HG02798 (cell line): Measurements from ENCODE around the gene TYROBP.
"Not testable (repeated sequence)": the region's sequence is repeated elsewhere in the genome, so short reads cannot be mapped to it uniquely, and the experiment has no call there.

ENCODE experiments used
- ATAC-seq: cut with Tn5 transposase; IDR thresholded peaks from one replicate; pipeline ENCODE4 v1.9.1; 2021; ENCODE audit warnings: mild to moderate bottlenecking; ENCODE audit not compliant: unreplicated experiment, poor library complexity

TYROBP gene

DNA sequence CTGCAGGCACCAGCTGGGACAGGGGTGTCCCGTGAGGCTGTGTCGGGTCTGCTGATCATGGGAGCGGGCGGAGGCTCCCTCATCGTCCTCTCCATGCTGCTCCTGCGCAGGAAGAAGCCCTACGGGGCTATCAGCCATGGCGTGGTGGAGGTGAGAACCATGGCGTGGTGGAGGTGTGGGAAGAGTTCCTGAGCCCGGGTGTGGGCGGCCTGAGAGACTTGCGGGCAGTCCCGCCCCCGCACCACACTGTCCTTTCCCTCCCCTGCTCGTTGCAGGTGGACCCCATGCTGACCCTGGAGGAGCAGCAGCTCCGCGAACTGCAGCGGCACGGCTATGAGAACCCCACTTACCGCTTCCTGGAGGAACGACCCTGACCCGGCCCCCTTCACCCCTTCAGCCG lies 29.0 kb downstream of the TYROBP start:
- ATAC-seq = no peak

DNA sequence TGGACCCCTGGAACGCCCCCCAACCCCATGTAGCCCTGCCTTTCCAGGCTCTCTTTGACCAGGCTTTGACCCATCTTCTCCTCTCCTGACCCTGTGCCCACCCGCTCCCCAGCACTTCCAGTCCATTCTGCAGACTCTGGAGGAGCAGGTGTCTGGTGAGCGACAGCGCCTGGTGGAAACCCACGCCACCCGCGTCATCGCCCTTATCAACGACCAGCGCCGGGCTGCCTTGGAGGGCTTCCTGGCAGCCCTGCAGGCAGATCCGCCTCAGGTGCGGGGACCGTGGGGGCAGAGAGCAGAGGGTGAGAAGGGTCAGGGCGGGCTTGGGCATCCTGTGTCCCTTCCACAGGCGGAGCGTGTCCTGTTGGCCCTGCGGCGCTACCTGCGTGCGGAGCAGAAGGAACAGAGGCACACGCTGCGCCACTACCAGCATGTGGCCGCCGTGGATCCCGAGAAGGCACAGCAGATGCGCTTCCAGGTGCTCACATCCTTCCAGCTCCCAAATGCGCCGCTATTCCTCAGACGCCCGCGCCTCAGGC lies 33.6 kb downstream of the TYROBP start:
- ATAC-seq = no peak

DNA sequence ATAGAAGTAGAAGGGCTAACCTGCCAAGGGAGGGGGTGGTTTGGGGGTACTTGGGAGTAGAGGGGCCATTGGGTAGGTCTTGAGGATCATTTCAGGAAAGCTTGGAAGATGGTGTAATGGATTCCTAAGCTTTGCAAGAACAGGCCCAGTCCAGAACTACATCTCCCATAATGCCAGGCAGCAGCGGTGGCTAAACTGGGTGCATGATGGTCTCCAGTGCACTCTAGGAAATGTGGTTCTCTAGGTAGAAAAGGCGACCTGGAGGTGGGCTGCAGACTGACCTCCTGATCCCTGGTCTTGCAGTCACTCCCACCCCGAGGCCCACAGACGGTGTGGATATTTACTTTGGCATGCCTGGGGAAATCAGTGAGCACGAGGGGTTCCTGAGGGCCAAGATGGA lies 35.9 kb downstream of the TYROBP start:
- ATAC-seq = no peak

DNA sequence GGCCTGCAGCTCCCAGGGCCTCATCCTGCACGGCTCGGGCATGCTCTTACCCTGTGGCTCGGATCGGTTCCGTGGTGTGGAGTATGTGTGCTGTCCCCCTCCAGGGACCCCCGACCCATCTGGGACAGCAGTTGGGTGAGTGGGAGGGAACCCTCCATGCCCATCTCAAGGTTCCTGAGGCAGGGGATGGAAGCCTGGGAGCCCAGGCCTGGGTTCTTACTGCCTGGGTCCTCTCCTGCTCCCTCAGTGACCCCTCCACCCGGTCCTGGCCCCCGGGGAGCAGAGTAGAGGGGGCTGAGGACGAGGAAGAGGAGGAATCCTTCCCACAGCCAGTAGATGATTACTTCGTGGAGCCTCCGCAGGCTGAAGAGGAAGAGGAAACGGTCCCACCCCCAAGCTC lies 36.5 kb downstream of the TYROBP start:
- no peak for ATAC-seq

DNA sequence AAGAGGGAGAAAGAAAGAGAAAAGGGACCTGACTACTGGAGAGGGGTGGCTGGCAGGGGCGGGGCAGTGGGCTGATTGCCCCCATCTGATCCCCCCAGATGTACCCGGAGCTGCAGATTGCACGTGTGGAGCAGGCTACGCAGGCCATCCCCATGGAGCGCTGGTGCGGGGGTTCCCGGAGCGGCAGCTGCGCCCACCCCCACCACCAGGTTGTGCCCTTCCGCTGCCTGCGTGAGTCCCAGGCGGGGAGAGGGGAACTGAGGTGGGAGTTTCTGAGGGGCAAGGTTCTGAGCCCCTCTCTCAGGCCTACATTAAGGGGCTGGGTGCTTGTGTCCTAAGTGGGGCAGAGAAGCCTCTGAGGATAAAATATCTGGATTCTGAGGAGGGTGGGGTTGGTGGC lies 37.3 kb downstream of the TYROBP start:
- no peak for ATAC-seq

DNA sequence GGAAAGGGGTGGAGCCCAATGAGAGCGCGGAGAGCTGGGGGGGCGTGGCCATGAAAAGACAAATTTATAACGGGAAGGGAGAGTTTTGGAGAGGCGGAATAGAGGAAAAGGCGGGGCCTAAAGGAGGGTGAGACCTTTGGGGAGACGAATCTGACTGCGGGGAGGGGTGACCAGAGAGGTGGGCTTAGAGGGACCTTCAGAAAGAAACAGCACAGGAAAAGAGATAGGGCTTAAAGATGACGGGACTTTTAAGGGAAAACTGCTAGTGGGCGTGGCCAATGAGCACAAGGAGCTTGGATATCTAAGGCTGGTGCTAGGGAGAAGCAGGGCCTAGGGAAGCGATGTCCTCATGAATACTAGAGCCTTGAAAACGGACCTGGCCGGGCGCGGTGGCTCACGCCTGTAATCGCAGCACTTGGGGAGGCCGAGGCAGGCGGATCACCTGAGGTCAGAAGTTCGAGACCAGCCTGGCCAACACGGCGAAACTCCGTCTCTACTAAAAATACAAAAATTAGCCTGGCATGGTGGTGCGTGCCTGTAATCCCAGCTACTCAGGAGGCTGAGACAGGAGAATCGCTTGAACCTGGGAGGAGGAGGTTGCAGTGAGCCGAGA lies 37.9 kb downstream of the TYROBP start:
- ATAC-seq = not testable (repeated sequence)

DNA sequence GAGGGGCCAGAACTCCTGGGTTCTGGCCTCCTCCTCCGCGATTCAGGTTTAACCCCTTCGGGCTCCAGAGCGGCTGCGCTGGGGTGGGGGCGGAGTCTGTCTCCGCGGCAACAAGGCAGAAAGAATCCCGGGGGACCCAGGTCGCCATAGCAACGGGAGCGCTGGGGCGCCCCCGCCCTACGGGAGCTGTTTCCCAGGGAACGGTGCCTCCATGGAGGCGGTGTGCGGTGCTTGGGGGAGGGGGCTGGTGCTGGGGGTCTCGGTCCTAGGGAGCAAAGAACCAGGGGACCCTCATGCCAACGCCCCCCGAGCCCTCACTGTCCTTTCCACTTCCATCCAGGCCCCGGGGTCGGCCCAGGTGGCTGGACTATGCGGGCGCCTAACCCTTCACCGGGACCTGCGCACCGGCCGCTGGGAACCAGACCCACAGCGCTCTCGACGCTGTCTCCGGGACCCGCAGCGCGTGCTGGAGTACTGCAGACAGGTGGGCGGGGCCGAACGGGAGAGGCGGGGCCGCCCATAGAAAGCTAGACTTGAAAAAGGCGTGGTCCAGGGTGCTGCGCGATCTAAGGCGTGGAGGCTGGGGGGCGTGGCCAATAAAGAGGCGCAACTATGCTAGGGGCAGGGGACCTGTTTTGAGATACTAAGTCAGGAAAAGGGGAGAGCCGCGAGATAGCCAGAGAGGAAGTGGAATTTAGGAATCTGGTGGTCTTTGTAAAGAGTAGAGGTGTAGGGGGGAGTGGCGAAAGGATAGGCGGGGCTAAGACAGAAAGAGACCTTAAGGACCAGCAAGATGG lies 38.6 kb downstream of the TYROBP start:
- peak; percentile 57 for ATAC-seq

DNA sequence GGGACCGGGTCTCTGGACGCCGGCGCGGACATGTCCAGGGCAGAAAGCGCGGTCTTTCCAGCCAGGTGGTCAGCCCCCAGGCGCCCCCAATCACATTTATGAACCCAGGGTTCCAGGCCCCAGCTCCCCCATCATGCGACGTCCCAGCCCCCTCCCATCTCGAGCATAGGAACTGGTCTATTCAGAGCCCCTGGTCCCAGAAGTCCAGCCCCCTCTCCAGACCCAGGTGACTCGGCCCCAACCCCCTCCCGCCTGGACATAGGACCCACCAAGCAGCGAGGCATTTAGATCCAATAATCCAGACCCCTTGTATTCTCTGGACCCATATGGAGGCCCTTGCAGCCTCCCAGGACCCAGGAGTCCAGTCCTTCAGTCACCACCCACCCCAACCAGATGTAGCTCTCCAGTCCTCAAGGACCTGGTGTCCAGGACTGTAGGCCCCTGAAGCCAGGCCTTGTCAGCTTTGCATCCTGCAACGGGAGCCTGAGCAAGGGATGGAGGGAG lies 39.2 kb downstream of the TYROBP start:
- no peak for ATAC-seq

DNA sequence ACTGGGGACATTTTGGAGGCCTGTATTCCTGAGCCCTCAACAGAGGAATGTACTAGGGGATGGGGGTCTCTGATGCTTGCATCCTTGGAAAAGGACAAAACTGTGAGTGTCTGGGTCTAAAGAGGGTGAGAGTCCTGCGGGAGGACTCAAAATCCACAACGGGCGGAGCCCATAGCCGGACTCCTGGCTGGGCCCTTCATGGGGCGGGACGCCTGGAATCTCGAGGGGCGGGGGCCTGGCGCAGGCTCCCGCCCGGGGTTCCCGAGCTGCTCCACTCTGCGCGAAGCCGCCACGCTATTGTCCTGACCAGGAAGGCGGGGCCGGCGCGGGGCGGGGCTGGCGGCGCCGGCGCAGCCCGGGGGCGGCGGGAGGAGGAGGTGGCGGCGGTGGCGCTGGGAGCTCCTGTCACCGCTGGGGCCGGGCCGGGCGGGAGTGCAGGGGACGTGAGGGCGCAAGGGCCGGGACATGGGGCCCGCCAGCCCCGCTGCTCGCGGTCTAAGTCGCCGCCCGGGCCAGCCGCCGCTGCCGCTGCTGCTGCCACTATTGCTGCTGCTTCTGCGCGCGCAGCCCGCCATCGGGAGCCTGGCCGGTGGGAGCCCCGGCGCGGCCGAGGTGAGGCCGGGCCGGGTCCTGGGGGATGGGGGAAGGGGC lies 39.8 kb downstream of the TYROBP start, which contains the start of gene APLP1:
APLP1 (plus strand) TSS at position 403 of the 651 bp plus-strand sequence; CDS start at position 466, 63 bp downstream.
- no peak for ATAC-seq

DNA sequence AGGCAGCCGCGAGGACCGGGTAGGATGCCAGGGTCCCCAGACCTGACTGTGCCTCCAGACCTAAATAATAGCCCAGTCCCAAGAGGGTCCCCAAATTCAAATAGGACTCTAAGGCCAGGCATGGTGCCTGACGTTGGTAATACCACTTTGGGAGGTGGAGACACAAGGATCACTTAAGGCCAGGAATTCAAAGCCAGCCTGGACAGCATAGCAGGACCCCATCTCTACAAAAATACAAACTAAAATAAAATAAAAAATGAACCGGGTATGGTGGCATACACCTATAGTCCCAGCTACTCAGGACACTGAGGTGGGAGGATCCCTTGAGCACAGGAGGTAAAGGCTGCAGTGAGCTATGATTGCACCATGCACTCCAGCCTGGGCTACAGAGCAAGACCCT lies 45.1 kb downstream of the TYROBP start:
- ATAC-seq = no peak

DNA sequence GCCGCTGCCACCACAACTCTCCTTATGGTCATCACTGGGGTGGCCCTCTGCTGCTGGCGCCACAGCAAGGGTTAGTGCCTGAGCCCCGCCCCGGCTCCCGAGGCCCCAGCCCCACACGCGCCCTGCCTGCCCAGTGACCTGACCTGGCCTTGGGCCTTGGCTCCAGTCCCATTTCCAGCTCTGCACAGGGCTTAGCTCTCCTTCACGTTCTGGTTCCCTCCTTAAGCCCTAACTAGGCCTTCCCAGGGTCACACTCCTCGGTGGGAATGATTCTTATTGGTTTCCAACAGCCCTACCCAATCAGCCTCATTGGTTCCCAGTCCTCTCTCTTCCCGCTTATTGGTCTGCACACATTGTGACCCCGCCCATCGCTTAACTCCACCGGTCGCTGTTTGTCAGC lies 45.6 kb downstream of the TYROBP start:
- ATAC-seq = no peak

DNA sequence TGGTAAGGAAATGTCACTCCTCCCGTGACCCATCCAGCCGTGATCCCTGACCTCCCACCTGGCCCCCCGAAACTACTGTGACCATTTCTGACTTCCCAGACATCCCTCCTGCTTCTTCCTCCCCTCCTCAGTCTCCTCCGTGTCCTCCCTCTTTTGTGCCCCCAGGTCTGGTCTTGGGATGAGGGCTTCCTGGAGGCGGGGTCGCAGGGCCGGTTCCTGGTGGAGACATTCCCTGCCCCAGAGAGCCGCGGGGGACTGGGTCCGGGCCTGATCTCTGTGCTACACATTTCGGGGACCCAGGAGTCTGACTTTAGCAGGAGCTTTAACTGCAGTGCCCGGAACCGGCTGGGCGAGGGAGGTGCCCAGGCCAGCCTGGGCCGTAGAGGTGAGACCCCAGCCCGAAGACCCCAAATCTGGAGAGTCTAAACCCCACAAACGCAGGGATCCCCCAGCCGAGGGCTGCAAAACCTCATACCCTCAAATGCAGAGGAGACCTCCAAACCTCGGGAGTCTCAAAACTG lies 46.4 kb downstream of the TYROBP start:
- ATAC-seq = no peak

DNA sequence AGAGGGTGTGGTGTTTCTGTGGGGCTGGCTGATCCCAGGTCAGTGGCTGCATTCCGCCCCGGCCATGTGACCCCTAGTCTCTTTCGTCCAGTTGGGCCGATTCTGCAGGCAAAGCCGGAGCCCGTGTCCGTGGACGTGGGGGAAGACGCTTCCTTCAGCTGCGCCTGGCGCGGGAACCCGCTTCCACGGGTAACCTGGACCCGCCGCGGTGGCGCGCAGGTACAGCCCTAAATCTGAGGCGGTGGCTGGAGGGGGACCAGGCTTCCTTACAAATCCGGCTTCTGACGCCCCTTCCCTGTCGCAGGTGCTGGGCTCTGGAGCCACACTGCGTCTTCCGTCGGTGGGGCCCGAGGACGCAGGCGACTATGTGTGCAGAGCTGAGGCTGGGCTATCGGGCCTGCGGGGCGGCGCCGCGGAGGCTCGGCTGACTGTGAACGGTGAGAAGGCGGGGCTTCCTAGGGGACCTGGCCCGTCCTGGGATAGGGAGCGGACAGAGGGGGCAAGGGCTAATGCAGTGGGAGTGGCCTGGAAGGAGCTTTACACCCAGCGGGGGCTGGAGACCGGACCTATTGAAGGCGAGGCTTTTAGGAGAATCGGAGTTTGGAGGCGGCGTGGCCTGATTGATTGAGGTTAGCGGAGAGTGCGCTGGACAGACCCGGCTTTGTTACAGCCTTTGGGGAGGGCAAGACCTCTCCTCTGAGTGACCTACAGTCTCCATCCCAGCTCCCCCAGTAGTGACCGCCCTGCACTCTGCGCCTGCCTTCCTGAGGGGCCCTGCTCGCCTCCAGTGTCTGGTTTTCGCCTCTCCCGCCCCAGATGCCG lies 47.1 kb downstream of the TYROBP start:
- no peak for ATAC-seq

DNA sequence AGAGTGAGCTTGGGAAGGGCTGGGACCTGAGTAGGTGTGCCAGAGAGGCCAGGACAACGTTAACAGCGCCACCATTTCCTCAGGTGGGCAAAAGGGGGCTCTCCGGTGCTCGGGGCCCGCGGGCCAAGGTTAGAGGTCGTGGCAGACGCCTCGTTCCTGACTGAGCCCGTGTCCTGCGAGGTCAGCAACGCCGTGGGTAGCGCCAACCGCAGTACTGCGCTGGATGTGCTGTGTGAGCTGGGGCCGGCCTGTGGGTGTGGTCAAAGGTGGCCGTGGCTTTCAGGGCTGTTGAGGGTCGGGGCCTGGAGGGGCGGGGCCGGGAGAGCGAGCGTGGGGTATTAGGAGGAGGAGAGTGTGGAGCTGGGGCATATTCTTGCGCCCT lies 47.7 kb downstream of the TYROBP start:
- no peak for ATAC-seq

DNA sequence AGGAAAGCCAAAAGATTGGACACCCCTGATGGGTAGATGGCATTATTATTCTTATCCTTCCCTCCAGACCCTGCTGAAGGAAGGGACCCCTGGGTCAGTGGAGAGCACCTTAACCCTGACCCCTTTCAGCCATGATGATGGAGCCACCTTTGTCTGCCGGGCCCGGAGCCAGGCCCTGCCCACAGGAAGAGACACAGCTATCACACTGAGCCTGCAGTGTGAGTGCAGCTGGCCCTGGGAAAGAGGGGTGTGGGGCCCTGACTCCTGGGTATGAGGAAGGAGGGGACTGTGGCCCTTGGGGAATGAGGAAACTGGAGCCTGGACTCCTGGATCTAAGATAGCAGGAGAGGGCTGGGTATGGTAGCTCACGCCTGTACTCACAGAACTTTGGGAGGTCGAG lies 48.7 kb downstream of the TYROBP start:
- no peak for ATAC-seq

DNA sequence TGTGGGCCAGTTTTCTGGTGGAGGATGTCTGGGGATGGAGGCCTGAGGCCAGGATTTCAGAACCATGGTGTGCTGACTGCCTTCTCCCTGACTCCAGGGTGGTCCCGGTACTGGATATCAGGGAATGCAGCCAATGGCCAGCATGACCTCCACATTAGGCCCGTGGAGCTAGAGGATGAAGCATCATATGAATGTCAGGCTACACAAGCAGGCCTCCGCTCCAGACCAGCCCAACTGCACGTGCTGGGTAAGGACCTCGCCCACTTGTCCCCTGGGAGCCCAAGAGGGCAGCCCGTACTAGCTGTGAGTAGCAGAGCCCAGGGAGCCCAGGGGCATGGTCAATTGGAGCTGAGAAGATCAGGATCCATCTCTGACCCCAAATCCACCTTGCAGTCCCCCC lies 49.8 kb downstream of the TYROBP start:
- no peak for ATAC-seq

DNA sequence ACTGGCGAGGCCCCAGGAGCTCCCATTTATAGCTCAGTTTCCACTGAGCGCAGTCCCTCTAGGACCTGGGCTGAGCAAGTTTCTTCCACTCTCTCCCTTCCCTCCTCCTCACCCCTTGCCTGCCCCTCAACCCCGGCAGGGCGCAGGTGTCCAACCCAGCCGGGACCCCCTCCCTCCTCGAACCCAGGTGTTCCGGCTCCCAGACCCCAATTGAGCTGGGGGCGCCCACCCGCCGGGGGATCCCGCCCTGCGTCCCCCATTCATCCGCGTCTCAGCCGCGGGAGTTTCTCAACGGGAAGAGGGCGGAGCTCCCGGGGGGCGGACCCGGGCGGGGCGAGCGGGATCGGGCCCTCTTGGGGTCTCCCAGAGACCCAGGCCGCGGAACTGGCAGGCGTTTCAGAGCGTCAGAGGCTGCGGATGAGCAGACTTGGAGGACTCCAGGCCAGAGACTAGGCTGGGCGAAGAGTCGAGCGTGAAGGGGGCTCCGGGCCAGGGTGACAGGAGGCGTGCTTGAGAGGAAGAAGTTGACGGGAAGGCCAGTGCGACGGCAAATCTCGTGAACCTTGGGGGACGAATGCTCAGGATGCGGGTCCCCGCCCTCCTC lies 51.4 kb downstream of the TYROBP start, which contains the start of gene KIRREL2:
KIRREL2 (plus strand) TSS at position 366 of the 604 bp plus-strand sequence; CDS start at position 575, 209 bp downstream.
- no peak for ATAC-seq
